GM21360 (cell line): ENCODE measurements around the gene SLFNL1.

Experiments used
- ATAC-seq: cut with Tn5 transposase; IDR thresholded peaks from one replicate; pipeline ENCODE4 v1.9.1; 2021; ENCODE audit warnings: mild to moderate bottlenecking, moderate library complexity; ENCODE audit not compliant: unreplicated experiment

Gene SLFNL1

DNA sequence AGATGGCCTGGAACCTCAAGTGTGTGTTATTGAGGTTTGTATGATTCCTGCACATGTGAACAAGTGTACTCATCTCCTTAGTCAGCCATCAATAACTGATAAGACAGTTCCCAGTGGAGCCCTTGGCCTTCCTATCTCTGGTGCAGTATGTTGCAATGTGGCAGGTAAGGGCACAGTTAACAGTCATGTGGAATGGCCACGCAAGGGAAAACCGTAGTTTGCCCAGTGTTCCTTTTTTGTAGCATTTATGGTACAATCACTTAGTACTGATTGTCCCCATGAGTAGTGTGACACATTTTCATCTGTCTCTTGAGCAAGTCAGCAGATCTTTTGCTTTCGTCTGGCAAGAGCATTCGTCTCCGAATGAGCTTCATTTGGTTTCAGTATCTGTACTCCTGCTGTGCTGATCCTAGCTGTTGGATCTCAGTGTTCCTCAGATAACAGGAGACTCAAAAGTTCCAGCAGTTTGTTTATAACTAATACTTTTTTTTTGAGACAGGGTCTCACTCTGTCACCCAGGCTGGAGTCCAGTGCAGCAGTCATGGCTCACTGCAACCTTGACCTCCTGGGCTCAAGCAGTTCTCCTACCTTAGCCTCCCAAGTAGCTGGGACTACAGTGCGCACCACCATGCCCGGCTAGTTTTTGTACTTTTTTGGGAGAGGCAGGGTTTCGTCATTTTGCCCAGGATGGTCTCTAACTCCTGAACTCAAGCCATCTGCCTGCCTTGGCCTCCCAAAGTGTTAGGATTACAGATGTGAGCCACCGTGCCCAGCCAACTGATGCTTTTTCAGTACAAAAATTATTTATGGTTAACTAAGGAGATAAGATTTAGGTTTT, 33.9 kb downstream of the SLFNL1 start:
- ATAC-seq, result no peak

DNA sequence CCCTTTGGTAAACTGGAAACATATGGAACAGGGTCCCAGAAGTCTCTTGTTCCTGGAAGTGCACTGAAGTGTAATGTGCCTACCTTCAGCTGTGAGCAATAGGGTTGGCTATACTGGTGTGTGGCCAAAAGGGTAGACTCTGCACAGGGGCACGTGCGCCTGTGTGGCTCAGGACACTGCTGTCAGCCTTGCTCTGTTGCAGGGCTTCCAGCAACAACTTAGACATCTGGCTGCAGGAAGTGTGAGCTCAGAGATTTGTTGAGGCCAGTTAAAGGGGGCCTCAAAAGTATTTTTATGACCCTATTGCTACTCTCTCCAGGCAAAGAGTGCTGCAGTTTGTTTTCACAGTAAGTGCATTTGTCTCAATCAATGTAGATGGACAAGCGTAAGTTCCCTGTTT, 34.6 kb downstream of the SLFNL1 start:
- ATAC-seq, result no peak

DNA sequence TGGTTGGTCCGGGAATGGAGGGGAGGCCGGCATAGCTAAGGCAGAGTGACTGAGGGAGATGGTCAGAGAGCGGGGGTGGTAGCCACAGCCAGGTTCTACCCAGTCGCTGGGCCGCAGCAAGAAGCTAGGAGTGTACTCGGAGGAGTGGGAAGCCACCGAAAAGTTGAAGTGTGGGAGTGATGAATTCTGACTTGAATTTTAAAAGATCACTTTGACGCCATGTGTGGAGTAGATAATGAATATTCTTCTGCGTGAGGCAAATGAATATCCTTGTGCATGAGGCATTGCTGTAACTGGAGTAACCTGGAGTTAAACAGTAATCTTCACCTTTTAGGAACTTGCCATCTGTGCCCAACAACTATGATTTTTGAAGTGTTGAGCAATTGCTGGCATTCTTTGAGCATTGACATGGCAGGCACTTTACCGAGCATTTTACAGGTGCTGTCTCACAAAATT, 35.2 kb downstream of the SLFNL1 start:
- no peak for ATAC-seq

DNA sequence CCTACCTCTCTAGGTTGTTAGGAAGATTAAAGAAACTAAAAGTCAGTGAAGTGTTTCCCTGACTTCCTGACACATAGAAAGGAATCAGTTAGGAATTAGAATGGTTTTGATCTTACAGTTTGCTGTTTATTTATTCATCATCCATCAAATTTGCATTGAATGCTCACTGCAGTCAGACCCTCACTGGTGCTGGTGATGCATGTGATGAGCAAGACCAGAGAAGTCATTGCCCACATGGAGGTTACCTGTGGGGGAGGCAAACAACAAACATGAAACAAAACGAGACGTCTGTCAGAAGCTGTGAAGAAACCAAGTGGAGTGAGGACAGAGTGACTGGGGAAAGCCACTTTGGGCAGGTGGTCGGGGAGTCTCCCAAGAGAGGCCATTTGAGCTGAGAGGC, 35.6 kb downstream of the SLFNL1 start:
- no peak for ATAC-seq

DNA sequence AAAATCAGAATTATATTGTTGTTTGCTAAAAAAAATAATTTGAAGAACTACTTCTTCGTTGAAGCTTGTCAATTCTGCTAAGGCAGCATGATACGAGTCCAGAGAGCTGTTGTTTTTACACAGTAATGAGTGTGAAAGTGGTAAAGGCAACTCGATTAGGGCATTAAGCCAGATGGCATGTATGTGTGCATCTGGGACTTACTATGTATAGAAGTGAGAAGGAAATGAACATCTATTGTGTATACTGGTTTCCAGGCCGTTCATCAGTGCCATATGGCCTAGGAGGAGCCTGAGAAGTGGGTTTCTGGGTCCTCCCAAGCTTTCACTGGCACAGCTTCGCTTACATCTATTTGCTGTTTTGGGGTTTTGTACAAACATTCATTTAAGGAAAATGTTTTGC, 36.4 kb downstream of the SLFNL1 start:
- no peak for ATAC-seq

DNA sequence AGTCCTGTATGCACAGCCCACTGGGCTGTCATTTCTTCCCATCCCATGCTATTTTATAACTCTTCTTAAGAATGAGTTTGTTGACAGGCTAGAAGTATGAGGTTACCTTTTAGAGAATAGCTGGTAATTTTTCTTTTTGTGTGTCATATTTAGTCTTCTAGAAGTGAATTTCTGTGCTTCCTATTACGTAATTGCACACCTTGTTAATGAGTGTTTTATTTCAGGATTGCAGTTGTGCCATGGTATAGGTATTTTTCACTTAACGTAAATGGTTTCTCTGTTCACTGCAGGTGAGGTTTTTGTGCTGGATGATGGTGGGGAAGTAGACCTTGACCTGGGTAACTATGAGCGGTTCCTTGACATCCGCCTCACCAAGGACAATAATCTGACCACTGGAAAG, 37.0 kb downstream of the SLFNL1 start:
- ATAC-seq, result no peak

DNA sequence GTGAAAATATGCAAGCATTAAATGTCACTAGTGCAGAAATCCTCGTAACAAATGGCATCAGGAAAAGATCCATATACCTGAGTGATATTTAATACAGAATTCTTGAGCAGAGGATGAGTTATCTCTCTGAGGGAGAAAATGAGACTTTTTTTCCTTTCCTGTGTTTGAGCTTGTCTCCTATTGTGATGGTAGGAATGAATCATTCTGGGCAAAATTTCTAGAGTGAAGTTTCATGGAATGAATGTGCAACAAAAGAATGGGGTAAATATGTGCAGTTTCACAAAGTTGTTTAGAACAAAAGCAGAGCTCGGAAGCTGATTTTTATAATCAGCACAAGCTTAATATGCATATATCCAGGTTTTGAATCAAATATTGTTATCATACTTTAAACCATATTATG, 37.5 kb downstream of the SLFNL1 start:
- ATAC-seq, result no peak

DNA sequence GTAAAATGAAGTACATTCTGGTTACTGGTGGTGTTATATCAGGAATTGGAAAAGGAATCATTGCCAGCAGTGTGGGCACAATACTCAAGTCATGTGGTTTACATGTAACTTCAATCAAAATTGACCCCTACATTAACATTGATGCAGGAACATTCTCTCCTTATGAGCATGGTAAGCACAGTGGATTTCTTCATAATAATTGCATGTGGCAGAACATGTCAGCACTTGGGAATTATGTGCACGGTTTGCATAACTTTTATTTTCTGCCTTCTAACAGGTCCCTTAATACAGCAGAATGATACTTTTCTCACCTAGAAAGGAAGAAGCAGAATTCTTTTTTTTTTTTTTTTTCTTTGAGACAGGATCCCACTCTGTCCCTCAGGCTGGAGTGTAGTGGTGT, 38.2 kb downstream of the SLFNL1 start:
- no peak for ATAC-seq

DNA sequence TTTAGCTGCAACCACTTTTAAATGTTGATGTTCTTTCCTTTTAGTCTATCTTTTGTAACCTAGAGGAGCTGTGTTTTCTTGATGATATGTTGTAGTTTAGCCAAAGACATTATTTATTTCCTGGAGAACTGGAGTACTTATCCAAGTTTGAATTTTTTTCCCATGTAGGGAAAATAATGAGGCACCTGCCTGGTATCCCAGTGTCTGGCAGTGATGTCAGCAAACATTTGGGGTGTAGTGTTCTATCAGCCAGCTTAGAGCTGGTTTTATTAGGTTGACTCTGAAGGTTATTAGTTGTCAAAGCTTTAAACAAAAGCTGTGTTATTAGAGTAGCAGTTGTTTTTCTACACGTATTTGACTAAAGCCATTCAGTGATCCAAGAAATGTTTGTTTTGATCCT, 38.8 kb downstream of the SLFNL1 start:
- ATAC-seq, result no peak

DNA sequence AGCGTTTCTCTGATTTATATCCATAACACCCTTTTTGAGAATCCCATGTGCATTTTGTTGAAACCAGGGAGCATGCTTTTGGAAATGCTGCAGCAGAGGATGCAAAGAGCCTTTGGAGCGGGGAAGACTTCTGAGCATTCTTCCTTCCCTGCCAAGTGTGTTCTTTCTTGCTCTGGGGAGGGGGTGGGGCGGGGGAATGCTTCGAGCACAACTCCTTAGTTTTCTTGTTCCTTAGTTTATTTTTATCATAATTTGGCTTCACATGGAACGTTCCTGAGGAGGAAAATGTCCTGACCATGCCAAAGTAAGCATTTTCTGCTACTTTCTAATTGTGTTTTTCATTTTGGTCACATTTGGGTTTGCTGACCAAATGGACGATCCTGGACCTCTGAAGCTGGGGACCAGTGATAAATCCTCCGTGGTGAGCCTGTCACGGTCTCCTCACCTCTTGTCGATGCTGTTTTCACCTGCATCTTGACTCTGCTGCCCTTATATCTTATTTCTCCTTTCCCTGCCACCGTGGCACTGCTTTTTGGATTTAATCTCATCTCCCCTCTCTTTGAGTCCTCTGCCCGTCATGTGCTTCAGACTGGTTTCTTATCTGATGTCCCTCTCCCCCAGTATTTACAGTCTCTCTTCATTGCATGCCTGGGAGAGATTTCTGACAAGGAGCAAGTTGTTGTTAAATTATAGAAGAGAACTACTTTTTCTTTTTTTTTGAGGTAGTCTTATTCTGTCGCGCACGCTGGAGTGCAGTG, 39.7 kb downstream of the SLFNL1 start:
- no peak for ATAC-seq

DNA sequence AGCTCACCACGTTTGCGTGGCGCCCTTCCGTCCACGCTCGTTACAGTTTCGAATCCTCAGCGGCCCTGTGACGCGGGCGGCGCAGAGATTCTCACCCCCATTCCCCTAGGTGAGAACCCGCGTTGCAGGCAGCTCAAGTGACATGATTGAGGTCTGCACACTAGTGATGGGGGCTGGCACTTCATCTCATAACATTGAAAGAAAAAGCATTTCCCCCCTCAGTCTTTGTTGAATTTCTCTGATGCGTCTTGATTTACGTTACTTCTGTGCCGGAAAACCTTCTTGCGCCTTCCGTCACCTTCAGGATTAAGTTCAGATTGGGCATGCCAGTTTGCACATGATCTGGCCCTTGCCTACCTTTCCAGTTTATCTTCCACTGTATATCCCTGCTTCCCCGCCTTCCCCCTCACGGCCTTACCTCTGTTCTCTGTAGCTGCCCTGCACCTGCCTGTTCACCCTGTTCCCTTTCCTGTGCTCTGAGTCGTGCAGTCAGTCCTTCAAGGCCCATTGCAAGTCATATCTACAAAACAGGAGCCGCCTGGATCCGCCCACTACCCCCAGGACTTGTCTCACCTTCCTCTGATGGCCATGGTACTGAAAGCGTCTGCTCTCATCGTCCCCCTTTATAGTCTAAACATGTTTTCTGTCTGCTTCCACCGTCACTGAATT, 40.9 kb downstream of the SLFNL1 start:
- ATAC-seq, result no peak

DNA sequence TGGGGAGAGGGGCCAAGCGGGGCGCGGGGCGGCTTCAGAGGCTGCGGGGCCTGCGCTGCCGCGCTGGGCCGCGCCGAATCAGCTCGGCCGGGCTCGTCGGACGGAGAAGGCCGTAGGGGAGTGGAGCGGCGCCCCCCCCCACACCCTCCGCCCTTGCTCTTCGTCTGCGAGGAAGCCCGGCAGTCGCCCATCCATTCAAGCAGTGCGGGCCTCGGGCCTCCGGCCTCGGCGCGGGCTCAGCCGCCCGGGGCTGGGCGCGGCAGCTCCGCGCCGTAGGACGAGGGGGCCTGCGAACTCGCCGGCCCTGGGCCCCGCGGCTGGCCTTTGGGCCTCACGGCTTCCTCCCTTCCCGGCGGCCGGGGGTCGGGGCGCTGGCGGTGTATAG, 41.5 kb downstream of the SLFNL1 start:
- peak; percentile 25 for ATAC-seq

DNA sequence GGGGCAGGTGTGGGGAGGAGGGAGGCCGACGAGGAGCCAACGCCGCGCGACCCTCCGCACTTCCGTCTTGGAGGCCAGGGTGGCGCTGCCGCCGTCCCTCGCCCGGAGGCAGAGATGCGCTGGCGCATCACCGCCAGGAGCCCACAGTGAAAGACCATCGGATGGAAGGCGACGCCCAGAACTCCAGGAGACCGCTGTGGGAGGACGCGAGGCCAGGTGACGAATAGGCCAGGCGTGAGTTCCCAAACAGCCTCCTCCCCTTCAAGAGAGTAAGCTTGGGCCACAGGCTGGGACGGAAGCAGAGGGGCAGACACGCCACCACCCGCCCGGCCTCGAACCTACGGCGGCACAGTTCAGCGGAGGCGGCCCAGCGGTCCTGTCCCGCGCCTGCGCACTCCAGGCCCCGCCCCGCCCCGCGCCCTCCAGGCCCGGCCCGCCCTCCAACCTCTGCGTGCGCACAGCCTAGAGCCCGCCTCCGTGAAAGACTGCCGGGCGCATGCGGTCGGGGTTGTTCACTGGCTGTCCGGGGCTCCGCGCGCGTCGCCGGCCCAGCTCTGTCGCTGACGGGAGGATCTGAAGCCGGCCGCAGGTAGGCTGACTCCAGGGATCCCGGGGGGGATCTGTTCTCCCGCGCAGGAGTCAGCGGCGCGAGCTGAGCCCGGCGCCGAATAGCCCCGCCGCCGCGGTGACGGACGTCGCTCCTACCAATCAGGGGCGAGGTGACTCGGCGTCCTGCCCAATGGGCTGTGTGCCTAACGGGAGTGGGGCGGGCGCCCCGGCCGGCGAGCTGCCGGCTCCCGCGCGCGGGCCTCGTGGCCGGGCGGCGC, 42.1 kb downstream of the SLFNL1 start, which contains the start of gene CTPS1:
Gene CTPS1 (plus strand): TSS at position 456 of the 827 bp plus-strand sequence. CDS start 3,595 bp downstream, outside the sequence.
- peak; percentile 79 for ATAC-seq

DNA sequence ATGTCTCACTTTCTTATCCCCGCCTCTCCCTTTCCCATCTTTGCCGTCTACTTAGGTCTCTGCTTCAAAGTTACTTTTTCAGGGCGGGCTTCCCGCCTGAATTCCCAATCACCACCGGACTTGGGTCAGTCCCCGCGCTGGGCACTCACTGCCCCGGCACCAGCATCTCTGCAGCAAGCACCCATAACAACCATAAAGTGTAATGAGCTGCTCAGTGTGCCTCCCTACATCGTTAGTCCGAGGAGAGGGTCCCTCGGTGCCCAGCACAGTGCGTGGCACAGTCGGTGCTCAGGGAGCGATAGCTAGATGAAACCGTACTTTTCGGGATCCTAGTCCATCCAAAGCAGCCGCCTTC, 42.7 kb downstream of the SLFNL1 start:
- no peak for ATAC-seq

DNA sequence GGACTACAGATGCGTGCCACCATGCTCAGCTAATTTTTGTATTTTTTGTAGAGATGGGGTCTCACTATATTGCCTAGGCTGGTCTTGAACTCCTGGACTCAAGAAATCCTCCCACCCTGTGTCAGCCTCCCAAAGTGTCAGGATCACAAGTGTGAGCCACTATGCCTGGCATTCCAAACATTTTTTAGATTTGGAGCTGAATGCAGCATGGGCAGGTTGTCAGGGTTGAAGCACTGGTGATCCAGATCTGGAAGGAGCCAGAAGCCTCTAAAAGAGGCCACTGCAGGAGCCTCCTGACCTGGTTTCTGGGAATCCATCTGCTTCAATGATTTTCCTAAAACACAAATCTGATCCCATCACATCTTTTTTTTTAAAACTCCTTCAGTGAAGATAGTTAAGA, 43.8 kb downstream of the SLFNL1 start:
- ATAC-seq, result no peak

DNA sequence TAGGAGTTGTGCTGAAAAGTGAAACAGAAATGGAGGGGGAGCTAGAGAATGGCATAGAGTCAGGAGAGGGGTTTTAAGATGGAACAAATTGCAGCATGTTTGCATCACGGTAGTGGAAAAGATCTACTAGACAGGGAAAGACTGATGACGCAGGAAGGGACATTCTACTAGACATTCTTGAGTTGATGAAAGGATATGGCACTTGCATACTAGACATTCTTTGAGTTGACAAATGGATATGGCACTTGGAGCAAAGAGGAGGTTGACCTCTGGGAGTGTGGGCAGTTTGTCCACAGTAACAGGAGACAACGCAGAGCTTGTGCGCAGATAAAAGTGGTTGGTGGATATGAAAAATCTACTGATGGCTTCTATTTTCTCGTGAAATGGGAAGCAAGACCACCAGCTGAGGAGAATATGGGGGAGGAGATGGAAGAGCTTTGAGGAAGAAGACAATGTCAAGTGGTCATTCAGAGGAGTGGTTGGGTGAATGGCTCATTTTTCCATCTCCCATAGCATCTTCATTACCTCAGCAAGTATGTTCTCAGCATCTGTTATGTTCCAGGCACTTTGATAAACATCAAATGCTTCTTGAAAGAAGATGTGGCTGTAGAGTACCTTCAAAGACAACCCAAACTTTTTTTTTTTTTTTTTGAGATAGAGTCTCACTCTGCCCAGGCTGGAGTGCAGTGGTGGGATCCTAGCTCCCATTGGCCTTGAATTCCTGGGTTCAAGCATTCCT, 44.4 kb downstream of the SLFNL1 start:
- ATAC-seq, result no peak

DNA sequence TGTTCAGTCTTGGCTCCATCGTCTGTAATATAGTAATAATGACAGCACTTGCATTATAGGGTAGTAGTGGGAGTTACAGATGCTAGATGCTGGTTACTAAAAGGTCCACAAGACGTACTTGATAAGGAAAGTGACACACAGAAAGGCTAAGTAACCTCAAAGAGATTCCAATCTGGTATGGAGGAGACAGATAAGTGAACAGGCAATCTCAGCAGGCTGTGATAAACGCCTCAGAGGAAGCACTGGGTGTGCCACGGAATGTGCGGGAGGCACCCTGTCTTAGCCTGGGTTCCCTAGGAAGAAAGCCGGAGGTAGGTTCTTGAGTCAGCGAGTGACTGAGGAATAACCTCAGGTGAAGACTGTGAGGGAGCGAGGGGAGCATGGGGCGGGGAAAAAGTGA, 46.6 kb downstream of the SLFNL1 start:
- ATAC-seq, result no peak

DNA sequence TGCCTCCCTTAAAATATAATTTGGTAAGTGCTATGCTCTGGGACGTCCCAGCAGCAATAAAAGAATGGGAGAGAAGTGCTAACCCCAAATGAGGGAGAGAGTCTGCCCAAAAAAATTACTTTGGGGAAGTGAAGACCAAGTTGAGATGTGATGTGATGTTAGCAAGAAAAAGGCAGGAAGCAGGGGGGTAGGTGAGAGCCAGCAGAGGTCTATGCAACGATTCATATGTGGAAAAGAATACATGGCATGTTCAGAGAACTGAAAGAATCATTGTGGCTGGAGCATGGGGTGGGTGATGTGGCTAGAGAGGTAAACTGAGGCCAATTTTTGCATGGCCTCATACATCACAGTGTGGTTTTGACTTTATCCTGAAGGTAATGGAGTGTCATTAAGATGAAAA, 47.6 kb downstream of the SLFNL1 start:
- no peak for ATAC-seq

DNA sequence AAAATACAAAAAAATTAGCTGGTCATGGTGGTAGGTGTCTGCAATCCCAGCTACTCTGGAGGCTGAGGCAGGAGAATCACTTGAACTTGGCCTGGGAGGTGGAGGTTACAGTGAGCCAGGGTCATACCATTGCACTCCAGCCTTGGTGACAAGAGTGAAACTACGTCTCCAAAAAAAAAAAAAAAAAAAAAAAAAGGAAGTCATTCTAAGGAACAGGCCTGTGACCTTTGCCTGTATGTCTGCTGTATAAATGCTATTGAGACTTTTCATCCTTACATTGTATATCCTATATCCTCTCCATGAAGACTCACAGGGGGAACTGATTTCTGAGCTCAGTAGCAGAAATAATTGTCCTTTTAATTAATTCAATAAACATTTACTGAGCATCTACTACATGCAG, 49.6 kb downstream of the SLFNL1 start:
- ATAC-seq, result no peak

DNA sequence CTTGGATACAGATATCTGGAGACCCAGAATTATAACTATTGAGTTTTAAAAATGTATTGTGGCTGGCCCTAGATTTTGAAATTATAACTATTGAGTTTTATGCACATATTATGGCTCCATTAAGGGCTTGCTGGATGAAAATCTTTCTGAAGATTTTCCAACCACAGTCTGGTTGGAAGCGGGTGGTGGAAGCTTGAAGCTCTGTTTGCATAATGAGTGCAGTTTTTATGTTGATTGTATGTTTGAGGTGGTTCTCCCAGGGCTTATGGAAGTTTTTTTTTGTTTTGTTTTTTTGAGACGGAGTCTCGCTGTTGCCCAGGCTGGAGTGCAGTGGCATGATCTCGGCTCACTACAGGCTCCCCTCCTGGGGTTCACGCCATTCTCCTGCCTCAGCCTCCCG, 52.1 kb downstream of the SLFNL1 start:
- ATAC-seq, result no peak
